IMR-90 (cell line): ENCODE data around the gene TMEM213. TPM values are rescaled to one million over a fixed set of nuclear protein-coding genes. Genes with fewer than 3 reads are reported as not detected.

Experiments used
- ATAC-seq: fragments of 200-7000 bp; cut with Tn5 transposase; 2 replicates; pipeline ENCODE4 v1.9.1; 2020; ENCODE audit warnings: low read depth, mild to moderate bottlenecking, moderate library complexity
- BruUV-seq: library from RNA; stranded (reverse); fragments of 400-500 nt; replicated peaks from 2 replicates; lab custom pipeline; 2021; lab: Mats Ljungman, UMichigan
- CTCF ChIA-PET: fragments of 300-600 bp; formaldehyde crosslinking; extraction: SDS; loops from one replicate; lab custom pipeline; 2021; ENCODE audit warnings: antibody characterized with exemption; lab: Yijun Ruan, JAX
- POLR2A ChIA-PET: fragments of 300-600 bp; sonication (Branson Sonifier 250); formaldehyde crosslinking; loops from one replicate; lab custom pipeline; 2022; ENCODE audit warnings: antibody characterized with exemption; ENCODE audit not compliant: unreplicated experiment; lab: Charles Lee
- DNase-seq: peaks from one replicate; pipeline ENCODE4 v3.0.0; 2013
- H2AFZ ChIP-seq: replicated peaks from 2 replicates; pipeline ENCODE3; 2013; ENCODE audit warnings: low read length, mild to moderate bottlenecking; ENCODE audit not compliant: poor library complexity
- H2AK5ac ChIP-seq: 2 replicates; pipeline ENCODE4 v1.6.1; 2013; ENCODE audit warnings: low read depth, low read length, inconsistent platforms
- H2AK9ac ChIP-seq: replicated peaks from 2 replicates; pipeline ENCODE3; 2013; ENCODE audit warnings: mild to moderate bottlenecking, low read depth, low read length, moderate library complexity; ENCODE audit not compliant: poor library complexity
- H2BK120ac ChIP-seq: 2 replicates; pipeline ENCODE4 v1.6.1; 2013; ENCODE audit warnings: low read depth, low read length, inconsistent platforms
- H2BK15ac ChIP-seq: 3 replicates; pipeline ENCODE4 v1.6.1; 2013; ENCODE audit warnings: low read depth, low read length, inconsistent platforms
- H2BK20ac ChIP-seq: 2 replicates; pipeline ENCODE4 v1.6.1; 2013; ENCODE audit warnings: low read depth, mild to moderate bottlenecking, inconsistent platforms, low read length, moderate library complexity
- H2BK5ac ChIP-seq: 2 replicates; pipeline ENCODE4 v1.6.1; 2013; ENCODE audit warnings: mild to moderate bottlenecking, low read depth, low read length, inconsistent platforms; ENCODE audit not compliant: poor library complexity, severe bottlenecking
- H3K14ac ChIP-seq: replicated peaks from 2 replicates; pipeline ENCODE4 v1.6.1; 2013; ENCODE audit warnings: low read depth, low read length, inconsistent platforms
- H3K18ac ChIP-seq: 2 replicates; pipeline ENCODE4 v1.6.1; 2013; ENCODE audit warnings: low read depth, low read length, control low read depth
- H3K23ac ChIP-seq: 2 replicates; pipeline ENCODE4 v1.6.1; 2013; ENCODE audit warnings: low read depth, low read length, inconsistent platforms
- H3K27ac ChIP-seq: 2 replicates; pipeline ENCODE4 v1.5.1; 2013; ENCODE audit warnings: mild to moderate bottlenecking, control low read depth, low read length; ENCODE audit not compliant: insufficient read depth
- H3K27me3 ChIP-seq: 2 replicates; pipeline ENCODE4 v1.6.1; 2013; ENCODE audit warnings: low read length; ENCODE audit not compliant: control insufficient read depth, insufficient read depth
- H3K36me3 ChIP-seq: 2 replicates; pipeline ENCODE4 v1.6.1; 2013; ENCODE audit warnings: low read length, mixed read lengths; ENCODE audit not compliant: control insufficient read depth, insufficient read depth
- H3K4ac ChIP-seq: 2 replicates; pipeline ENCODE4 v1.6.1; 2013; ENCODE audit warnings: low read depth, low read length, inconsistent platforms
- H3K4me1 ChIP-seq: 2 replicates; pipeline ENCODE4 v1.6.1; 2013; ENCODE audit warnings: low read length, mixed read lengths; ENCODE audit not compliant: control insufficient read depth, insufficient read depth
- H3K4me2 ChIP-seq: 2 replicates; pipeline ENCODE4 v1.6.1; 2013; ENCODE audit warnings: low read depth, mild to moderate bottlenecking, control low read depth, low read length, moderate library complexity
- H3K4me3 ChIP-seq: 2 replicates; pipeline ENCODE4 v1.5.1; 2013; ENCODE audit warnings: low read depth, mild to moderate bottlenecking, control low read depth, low read length, moderate library complexity; ENCODE audit not compliant: insufficient read depth
- H3K56ac ChIP-seq: 2 replicates; pipeline ENCODE4 v1.6.1; 2013; ENCODE audit warnings: low read length, inconsistent platforms; ENCODE audit not compliant: insufficient read depth; ENCODE audit errors: extremely low read depth
- H3K79me1 ChIP-seq, 2 experiments: 2 replicates each; pipeline ENCODE4 v1.6.1; 2013; ENCODE audit warnings: low read length in 2 of 2, inconsistent platforms in 1 of 2, low read depth in 1 of 2
- H3K9ac ChIP-seq: 2 replicates; pipeline ENCODE4 v1.6.1; 2013; ENCODE audit warnings: low read depth, low read length, control low read depth
- H3K9me1 ChIP-seq: 2 replicates; pipeline ENCODE4 v1.6.1; 2013; ENCODE audit warnings: low read length, inconsistent platforms; ENCODE audit not compliant: insufficient read depth
- H3K9me3 ChIP-seq: 2 replicates; pipeline ENCODE4 v1.6.1; 2013; ENCODE audit warnings: low read length; ENCODE audit not compliant: control insufficient read depth, insufficient read depth
- H4K20me1 ChIP-seq: 2 replicates; pipeline ENCODE4 v1.6.1; 2013; ENCODE audit warnings: low read length, inconsistent platforms; ENCODE audit not compliant: insufficient read depth
- H4K5ac ChIP-seq: 2 replicates; pipeline ENCODE4 v1.6.1; 2013; ENCODE audit warnings: mild to moderate bottlenecking, low read depth, low read length, control low read depth
- H4K8ac ChIP-seq, 2 experiments: 2 replicates each; pipeline ENCODE4 v1.6.1; 2013; ENCODE audit warnings: low read depth in 2 of 2, low read length in 2 of 2, control low read depth in 1 of 2, inconsistent platforms in 1 of 2
- H4K91ac ChIP-seq: 2 replicates; pipeline ENCODE4 v1.6.1; 2013; ENCODE audit warnings: low read depth, low read length, inconsistent platforms; ENCODE audit not compliant: insufficient read depth
- BHLHE40 ChIP-seq: fragments of 150-350 bp; IDR thresholded peaks from 2 replicates; pipeline ENCODE4 v1.6.1; 2016; ENCODE audit warnings: mild to moderate bottlenecking, low read depth, low read length
- CEBPB ChIP-seq: IDR thresholded peaks from 2 replicates; pipeline ENCODE4 v1.6.1; 2012; ENCODE audit warnings: low read depth, low read length, improper control_type of control experiment
- CHD1 ChIP-seq: IDR thresholded peaks from 2 replicates; pipeline ENCODE4 v1.6.1; 2012; ENCODE audit warnings: low read depth, low read length, improper control_type of control experiment
- ELK1 ChIP-seq: fragments of 150-350 bp; IDR thresholded peaks from 2 replicates; pipeline ENCODE4 v1.6.1; 2016; ENCODE audit warnings: low read depth, mild to moderate bottlenecking, low read length, moderate library complexity, borderline replicate concordance
- FOS ChIP-seq: fragments of 150-350 bp; IDR thresholded peaks from 2 replicates; pipeline ENCODE4 v1.6.1; 2016; ENCODE audit warnings: low read depth, low read length
- MAFK ChIP-seq: IDR thresholded peaks from 2 replicates; pipeline ENCODE4 v1.6.1; 2012; ENCODE audit warnings: low read depth, low read length, improper control_type of control experiment
- MAZ ChIP-seq: IDR thresholded peaks from 2 replicates; pipeline ENCODE4 v1.6.1; 2012; ENCODE audit warnings: low read depth, mild to moderate bottlenecking, low read length, improper control_type of control experiment, moderate library complexity, borderline replicate concordance
- MXI1 ChIP-seq: IDR thresholded peaks from 2 replicates; pipeline ENCODE4 v1.6.1; 2012; ENCODE audit warnings: low read depth, mild to moderate bottlenecking, low read length, moderate library complexity, borderline replicate concordance
- NFE2L2 ChIP-seq: fragments of 150-350 bp; IDR thresholded peaks from 2 replicates; pipeline ENCODE4 v1.6.1; 2016; ENCODE audit warnings: low read depth, mild to moderate bottlenecking, low read length
- POLR2A ChIP-seq: IDR thresholded peaks from 2 replicates; pipeline ENCODE4 v1.6.1; 2012; ENCODE audit warnings: mild to moderate bottlenecking, low read depth, low read length
- RAD21 ChIP-seq: IDR thresholded peaks from 2 replicates; pipeline ENCODE4 v1.6.1; 2012; ENCODE audit warnings: low read length, improper control_type of control experiment
- RCOR1 ChIP-seq: IDR thresholded peaks from 2 replicates; pipeline ENCODE4 v1.6.1; 2012; ENCODE audit warnings: mild to moderate bottlenecking, low read length, improper control_type of control experiment; ENCODE audit not compliant: insufficient replicate concordance
- RFX5 ChIP-seq: IDR thresholded peaks from 2 replicates; pipeline ENCODE4 v1.8.0; 2012; ENCODE audit warnings: low read depth, mild to moderate bottlenecking, low read length, moderate library complexity
- SMC3 ChIP-seq: fragments of 150-350 bp; IDR thresholded peaks from 2 replicates; pipeline ENCODE4 v1.6.1; 2016; ENCODE audit warnings: low read depth, mild to moderate bottlenecking, antibody characterized with exemption, low read length, moderate library complexity
- WGBS, 2 experiments: methylation state at CpG; one replicate each; pipeline versions ENCODE4 v1.1.5 to v1.1.7; 2013; ENCODE audit warnings: missing lambda C conversion rate in 2 of 2; ENCODE audit not compliant: insufficient read length in 1 of 2; ENCODE audit errors: extremely low coverage in 2 of 2; 5-methylcytosine and 5-hydroxymethylcytosine counted together
- dilution Hi-C: fragments of 300-500 bp; cut with HindIII; formaldehyde crosslinking; loops from one replicate; pipeline ENCODE4 v1.14.3; 2018; ENCODE audit warnings: low sequenced_read_pairs; ENCODE audit not compliant: unreplicated experiment
- in situ Hi-C: fragments of 300-500 bp; cut with MboI; formaldehyde crosslinking; loops from 3 replicates; pipeline ENCODE4 v1.14.3; 2019; ENCODE audit warnings: low sequenced_read_pairs, inconsistent platforms, mixed read lengths
- intact Hi-C: fragments of 100-400 bp; cut with micrococcal nuclease; formaldehyde crosslinking; loops from 2 replicates; pipeline ENCODE4 v1.10.0; 2022
- polyA plus RNA-seq, 3 experiments: library from polyadenylated mRNA; depleted of rRNA; stranded (reverse); fragments of >200 nt; gene quantifications; 2 replicates each; pipeline ENCODE4 v1.2.3, GENCODE V29; 2012; ENCODE audit warnings: low replicate concordance in 1 of 3
- total RNA-seq: library from RNA; depleted of rRNA; stranded (reverse); fragments of >200 nt; gene quantifications from 2 replicates; pipeline ENCODE4 v1.2.3, GENCODE V29; 2012
- TF ChIP-seq, protein P1 (sequence below): fragments of 150-350 bp; IDR thresholded peaks from 2 replicates; pipeline ENCODE4 v1.6.1; 2017; ENCODE audit warnings: mild to moderate bottlenecking, antibody characterized with exemption, low read length, low read depth
- TF ChIP-seq, protein P2 (sequence below): conservative IDR thresholded peaks from 2 replicates; pipeline ENCODE4 v1.5.1; 2012; ENCODE audit warnings: mild to moderate bottlenecking, low read depth, low read length, improper control_type of control experiment

Gene TMEM213
- total and polyA plus RNA-seq, 2 of the 4 experiments (the other 2 are of a cell fraction), result not detected

DNA sequence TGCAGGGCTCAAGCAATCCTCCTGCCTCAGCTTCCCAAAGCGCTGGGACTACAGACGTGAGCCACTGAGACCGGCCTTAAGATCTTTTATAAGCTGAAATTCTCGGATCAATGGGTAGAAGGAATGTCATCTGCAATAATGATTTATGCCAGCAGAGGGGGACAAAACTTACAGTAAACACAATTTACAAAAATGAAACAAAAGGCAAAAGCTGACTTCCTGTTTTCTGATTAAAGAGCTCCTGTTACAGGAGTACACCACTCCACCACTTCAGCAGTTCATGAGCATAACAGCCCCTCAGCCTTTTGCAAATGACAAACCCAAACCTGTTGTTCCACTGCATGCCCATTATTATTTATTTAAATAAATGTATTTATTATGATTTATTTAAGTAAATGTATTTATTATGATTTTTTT is 88.7 kb downstream of the TMEM213 start:
- Histone ChIP-seq H2BK120ac (0 out of 2 replicates have a peak overlapping the region, but pooled peaks have one; percentile 39), H3K14ac (no peak overlapping the region), H2AK9ac (no peak overlapping the region), H3K9me3 (no peaks in the 10 kb centered on the region), H3K27ac (no peak overlapping the region), H3K9me1 (no peaks in the 10 kb centered on the region; the same call in 1 of the 2 replicates), H3K23ac (no peak overlapping the region), H2BK20ac (no peak overlapping the region), H3K4me1 (peaks cover 6% of the 10 kb centered on the region; the same call in 1 of the 2 replicates), H3K36me3 (no peaks in the 10 kb centered on the region), H4K20me1 (no peaks in the 10 kb centered on the region), H3K4me3 (no peak overlapping the region), H3K4me2 (peak overlapping the region; percentile 65), H2AFZ (peak overlapping the region; percentile 45), H3K18ac (no peak overlapping the region), H3K4ac (peak overlapping the region; percentile 9; the same call in 1 of the 2 replicates), H3K9ac (no peak overlapping the region), H4K91ac (no peak overlapping the region), H3K27me3 (no peaks in the 10 kb centered on the region), H3K79me1 (no peaks in the 10 kb centered on the region), H3K56ac (no peak overlapping the region), H2BK15ac (no peak overlapping the region), H4K8ac (peak overlapping the region in 1 of 2 experiments; percentile 71; a peak in 2 of 4 replicates), H2AK5ac (peak overlapping the region; percentile 52; the same call in 1 of the 2 replicates), H4K5ac (peak overlapping the region; percentile 90), H2BK5ac (no peak overlapping the region)
- DNase-seq (peak; percentile 73), ATAC-seq (peak; percentile 79)
- dilution Hi-C loops (no loop called here), in situ Hi-C loops (loop anchor here (10.0 kb wide), 1 partner anchor 188 kb away; no protein-coding TSS in a partner anchor), intact Hi-C loops (loop anchor here (1.0 to 5.0 kb wide), 3 partner anchors 95 to 241 kb away; partner anchors contain the start of gene KIAA1549)
- no TSS peak for BruUV-seq
- WGBS, 2 experiments, result no CpG with 5 or more reads among the region's 4 CpGs
- TF ChIP-seq RAD21, result peak; percentile 66
- no peak for TF ChIP-seq CHD1
- TF ChIP-seq MXI1, result no peak
- TF ChIP-seq POLR2A, result no peak
- TF ChIP-seq RFX5, result no peak
- TF ChIP-seq, protein P1, sequence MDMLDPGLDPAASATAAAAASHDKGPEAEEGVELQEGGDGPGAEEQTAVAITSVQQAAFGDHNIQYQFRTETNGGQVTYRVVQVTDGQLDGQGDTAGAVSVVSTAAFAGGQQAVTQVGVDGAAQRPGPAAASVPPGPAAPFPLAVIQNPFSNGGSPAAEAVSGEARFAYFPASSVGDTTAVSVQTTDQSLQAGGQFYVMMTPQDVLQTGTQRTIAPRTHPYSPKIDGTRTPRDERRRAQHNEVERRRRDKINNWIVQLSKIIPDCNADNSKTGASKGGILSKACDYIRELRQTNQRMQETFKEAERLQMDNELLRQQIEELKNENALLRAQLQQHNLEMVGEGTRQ, result no peak
- no peak for TF ChIP-seq ELK1
- TF ChIP-seq MAFK, result no peak
- no peak for TF ChIP-seq MAZ
- peak; percentile 71 for TF ChIP-seq SMC3
- no peak for TF ChIP-seq CEBPB
- TF ChIP-seq BHLHE40, result no peak
- TF ChIP-seq, protein P2, sequence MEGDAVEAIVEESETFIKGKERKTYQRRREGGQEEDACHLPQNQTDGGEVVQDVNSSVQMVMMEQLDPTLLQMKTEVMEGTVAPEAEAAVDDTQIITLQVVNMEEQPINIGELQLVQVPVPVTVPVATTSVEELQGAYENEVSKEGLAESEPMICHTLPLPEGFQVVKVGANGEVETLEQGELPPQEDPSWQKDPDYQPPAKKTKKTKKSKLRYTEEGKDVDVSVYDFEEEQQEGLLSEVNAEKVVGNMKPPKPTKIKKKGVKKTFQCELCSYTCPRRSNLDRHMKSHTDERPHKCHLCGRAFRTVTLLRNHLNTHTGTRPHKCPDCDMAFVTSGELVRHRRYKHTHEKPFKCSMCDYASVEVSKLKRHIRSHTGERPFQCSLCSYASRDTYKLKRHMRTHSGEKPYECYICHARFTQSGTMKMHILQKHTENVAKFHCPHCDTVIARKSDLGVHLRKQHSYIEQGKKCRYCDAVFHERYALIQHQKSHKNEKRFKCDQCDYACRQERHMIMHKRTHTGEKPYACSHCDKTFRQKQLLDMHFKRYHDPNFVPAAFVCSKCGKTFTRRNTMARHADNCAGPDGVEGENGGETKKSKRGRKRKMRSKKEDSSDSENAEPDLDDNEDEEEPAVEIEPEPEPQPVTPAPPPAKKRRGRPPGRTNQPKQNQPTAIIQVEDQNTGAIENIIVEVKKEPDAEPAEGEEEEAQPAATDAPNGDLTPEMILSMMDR, result peak; percentile 77
- TF ChIP-seq RCOR1, result no peak
- TF ChIP-seq FOS, result no peak
- TF ChIP-seq NFE2L2, result no peak
- ChIA-PET CTCF (interaction anchor here (0.6 to 1.6 kb wide), 16 partner anchors 9 to 240 kb away, joined by 3 to 10 read pairs (median 5); partner anchors contain the start of gene KIAA1549), POLR2A (no interaction called here)
